SK-N-SH (cell line): ENCODE results near the gene PODXL2.

Experiments
- CHD2 ChIP-seq: fragments of 150-350 bp; IDR thresholded peaks from 2 replicates; pipeline ENCODE4 v1.6.1; 2018; ENCODE audit warnings: low read length; ENCODE audit not compliant: partially characterized antibody
- CTCF ChIP-seq: fragments of 200-600 bp; sonication (generic); IDR thresholded peaks from 2 replicates; pipeline ENCODE4 v1.6.1; 2017; ENCODE audit warnings: antibody characterized with exemption, mild to moderate bottlenecking, moderate library complexity
- EP300 ChIP-seq, 2 experiments: IDR thresholded peaks; 2 replicates each; pipeline versions ENCODE4 v1.4.0 to v1.6.1; 2012; ENCODE audit warnings: borderline replicate concordance in 1 of 2, low read depth in 1 of 2, low read length in 1 of 2
- FOXM1 ChIP-seq: IDR thresholded peaks from 2 replicates; pipeline ENCODE4 v1.4.0; 2012; ENCODE audit warnings: low read depth, mild to moderate bottlenecking
- GABPA ChIP-seq: IDR thresholded peaks from 2 replicates; pipeline ENCODE4 v1.4.0; 2012; ENCODE audit warnings: low read depth, mild to moderate bottlenecking
- MEF2A ChIP-seq: IDR thresholded peaks from 2 replicates; pipeline ENCODE4 v1.4.0; 2012; ENCODE audit warnings: low read depth, borderline replicate concordance
- NRF1 ChIP-seq: IDR thresholded peaks from 2 replicates; pipeline ENCODE4 v1.6.1; 2012; ENCODE audit warnings: low read depth, mild to moderate bottlenecking, low read length
- POLR2AphosphoS5 ChIP-seq: IDR thresholded peaks from 2 replicates; pipeline ENCODE4 v1.6.1; 2012; ENCODE audit warnings: low read depth, low read length
- RAD21 ChIP-seq: IDR thresholded peaks from 2 replicates; pipeline ENCODE4 v1.6.1; 2012; ENCODE audit warnings: mild to moderate bottlenecking, low read length
- REST ChIP-seq: IDR thresholded peaks from 2 replicates; pipeline ENCODE4 v1.6.1; 2012; ENCODE audit warnings: mild to moderate bottlenecking, low read depth, low read length, moderate library complexity
- RFX5 ChIP-seq: IDR thresholded peaks from 2 replicates; pipeline ENCODE4 v1.6.1; 2012; ENCODE audit warnings: mild to moderate bottlenecking, improper control_type of control experiment, low read length
- SMC3 ChIP-seq: IDR thresholded peaks from 2 replicates; pipeline ENCODE4 v1.6.1; 2012; ENCODE audit warnings: low read depth, low read length, improper control_type of control experiment
- USF2 ChIP-seq: fragments of 150-350 bp; IDR thresholded peaks from 2 replicates; pipeline ENCODE4 v1.6.1; 2017; ENCODE audit warnings: antibody characterized with exemption, low read length, low read depth, borderline replicate concordance
- ZBTB33 ChIP-seq: IDR thresholded peaks from 2 replicates; pipeline ENCODE4 v1.4.0; 2012; ENCODE audit warnings: low read depth, borderline replicate concordance

GRCh38 chr3:127674790-127675189, 45.8 kb downstream of the PODXL2 start:
- TF ChIP-seq NRF1 (no peak), RAD21 (no peak), USF2 (no peak), GABPA (no peak), CHD2 (no peak), POLR2AphosphoS5 (no peak), RFX5 (no peak), CTCF (no peak), REST (no peak), SMC3 (no peak), MEF2A (no peak), ZBTB33 (no peak), FOXM1 (no peak), EP300 (IDR thresholded peaks at IDR 0.05; ENCODE audit: borderline replicate concordance in 1 of 2, low read depth in 1 of 2, low read length in 1 of 2) (no peak)
